HG02973 (cell line): ENCODE results near the gene SIK2.

ENCODE experiments used
- ATAC-seq: cut with Tn5 transposase; IDR thresholded peaks from one replicate; pipeline ENCODE4 v1.9.1; 2021; ENCODE audit warnings: moderate library complexity; ENCODE audit not compliant: unreplicated experiment

SIK2 gene

DNA sequence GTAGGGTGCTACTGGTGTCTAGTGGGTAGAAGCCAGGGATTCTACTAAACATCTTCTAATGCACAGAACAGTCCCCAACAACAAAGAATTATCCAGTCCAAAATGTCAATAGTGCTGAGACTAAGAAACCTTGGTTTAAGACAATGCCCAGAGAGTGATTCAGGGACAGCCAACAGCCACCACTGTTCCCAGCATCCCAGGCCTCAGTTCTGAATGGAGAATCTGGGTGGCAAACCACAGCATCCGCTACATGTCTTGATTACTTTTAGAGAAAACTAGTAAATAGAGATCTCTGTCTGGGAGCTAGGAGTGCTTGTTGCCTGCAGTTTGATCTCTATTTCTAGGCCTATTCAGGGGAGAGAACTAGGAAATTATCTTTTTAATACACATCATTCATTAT, 20.9 kb upstream of the SIK2 start:
- no peak for ATAC-seq

DNA sequence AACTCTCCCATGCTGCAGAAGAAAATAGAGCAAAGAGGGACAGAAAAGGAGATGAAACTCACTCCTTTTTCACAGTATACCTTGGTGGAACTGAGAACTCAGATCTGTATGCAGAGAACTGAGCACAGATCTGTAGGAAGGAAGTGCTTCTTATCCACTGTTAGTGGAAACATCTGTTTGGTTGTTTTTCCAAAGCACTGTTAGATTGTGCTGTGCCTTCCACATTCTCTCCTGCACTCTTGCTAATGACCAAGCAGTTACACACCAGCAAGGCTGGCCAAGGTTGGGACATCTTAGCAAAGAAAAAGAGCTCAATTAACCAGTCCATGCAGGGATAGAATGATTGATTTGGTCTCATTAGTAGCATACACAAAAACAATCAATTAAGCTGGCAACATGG, 20.1 kb upstream of the SIK2 start:
- ATAC-seq = no peak

DNA sequence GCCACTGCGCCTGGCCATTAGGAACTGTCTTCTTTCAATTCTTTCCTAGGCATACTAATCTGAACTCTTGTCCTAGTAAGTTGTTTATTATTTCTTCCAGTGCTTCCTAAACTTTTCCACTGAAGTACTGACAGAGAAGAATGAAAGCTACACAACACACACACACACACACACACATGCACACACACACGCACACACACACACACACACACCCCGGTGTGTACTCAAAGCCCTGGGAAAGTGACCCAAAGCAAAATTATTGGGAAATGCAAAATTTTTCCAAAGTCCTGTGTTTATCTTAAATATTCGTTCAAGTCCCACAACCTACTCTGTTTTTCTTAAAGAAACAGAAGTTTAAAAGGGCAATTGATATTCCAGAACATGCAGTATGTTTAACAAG, 19.4 kb upstream of the SIK2 start:
- ATAC-seq = no peak

DNA sequence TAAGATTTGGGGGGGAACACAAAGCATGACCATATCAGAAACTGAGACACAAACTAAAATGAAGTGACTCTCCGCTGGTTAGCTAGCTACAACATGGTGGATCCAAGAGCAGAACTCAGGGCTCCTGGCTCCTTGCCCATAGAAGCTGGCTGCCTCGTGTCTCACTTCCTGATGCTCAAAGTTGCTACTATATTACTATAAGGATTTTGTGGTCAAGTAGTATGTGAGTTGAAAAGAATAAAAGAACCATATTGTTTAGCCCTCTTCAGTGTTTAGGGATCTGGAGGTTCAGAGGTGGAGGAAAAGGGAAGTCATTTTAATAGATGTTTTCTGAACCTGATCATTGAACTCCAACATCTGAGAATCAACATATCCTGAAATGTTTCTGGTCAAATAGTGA, 16.9 kb upstream of the SIK2 start:
- no peak for ATAC-seq

DNA sequence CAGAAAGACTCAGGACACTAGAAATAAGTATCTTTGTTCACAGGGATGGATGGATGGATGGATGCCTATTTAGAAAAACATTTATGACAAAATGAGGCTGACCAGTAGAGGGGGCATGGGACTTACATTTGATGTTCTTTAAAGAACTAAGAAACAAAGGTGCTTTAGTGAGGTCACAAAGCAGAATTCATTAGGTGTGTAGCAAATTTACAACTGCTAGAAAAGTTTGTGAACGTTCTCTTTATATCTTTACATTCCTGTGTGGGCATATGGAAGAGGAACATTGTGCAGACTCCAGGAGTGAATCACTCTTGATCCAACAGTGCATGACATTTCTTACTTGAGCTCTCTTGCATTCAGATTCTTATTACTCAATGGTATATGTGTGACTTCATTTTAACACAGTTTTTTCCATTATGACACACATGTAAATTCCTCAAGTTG, 15.8 kb upstream of the SIK2 start:
- ATAC-seq = peak; percentile 57

DNA sequence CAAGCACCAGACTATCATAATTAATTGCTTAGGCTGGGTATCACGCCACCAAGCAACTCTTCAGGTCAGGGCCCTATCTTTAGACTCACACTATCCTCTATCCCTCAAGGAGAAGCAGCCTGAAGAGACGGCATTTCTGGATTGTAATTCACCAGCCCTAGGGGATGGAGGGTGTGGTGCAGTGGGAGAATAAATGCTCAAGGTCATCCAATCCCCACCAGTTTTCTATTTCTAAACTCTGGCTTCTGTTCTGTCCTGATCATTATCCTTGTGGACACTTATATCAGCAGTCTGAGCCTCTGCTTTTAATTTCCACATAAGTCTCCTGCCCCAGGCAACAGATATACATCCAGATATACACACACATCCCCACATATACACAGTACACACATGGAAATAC, 13.1 kb upstream of the SIK2 start:
- ATAC-seq = no peak

DNA sequence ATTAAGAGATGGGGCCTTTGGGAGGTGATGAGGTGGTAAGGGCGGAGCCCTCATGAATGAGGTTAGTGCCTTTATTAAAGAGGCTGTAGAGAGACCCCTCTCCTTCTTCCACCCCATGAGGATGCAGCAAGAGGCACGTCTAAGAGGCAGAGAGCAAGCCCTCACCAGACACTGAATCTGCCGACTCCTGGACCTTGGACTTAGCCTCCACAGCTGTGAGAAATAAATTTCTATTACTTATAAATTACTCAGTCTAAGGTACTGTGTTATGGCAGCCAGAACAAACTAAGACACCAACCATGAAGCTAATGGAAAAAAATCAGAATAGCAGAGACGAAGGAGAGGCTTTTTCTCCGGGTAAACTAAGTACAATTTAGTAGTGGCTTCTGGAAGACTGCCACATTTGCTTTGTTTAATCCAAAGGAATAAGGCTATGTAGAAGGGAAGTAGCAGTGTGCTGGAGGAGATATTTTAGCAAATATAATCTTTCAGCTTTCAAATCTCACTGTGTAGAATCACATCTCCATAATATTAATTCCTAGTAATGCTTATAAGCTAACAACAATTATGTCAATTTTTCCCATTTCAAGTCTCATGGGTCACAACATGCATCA, 12.3 kb upstream of the SIK2 start:
- ATAC-seq = no peak

DNA sequence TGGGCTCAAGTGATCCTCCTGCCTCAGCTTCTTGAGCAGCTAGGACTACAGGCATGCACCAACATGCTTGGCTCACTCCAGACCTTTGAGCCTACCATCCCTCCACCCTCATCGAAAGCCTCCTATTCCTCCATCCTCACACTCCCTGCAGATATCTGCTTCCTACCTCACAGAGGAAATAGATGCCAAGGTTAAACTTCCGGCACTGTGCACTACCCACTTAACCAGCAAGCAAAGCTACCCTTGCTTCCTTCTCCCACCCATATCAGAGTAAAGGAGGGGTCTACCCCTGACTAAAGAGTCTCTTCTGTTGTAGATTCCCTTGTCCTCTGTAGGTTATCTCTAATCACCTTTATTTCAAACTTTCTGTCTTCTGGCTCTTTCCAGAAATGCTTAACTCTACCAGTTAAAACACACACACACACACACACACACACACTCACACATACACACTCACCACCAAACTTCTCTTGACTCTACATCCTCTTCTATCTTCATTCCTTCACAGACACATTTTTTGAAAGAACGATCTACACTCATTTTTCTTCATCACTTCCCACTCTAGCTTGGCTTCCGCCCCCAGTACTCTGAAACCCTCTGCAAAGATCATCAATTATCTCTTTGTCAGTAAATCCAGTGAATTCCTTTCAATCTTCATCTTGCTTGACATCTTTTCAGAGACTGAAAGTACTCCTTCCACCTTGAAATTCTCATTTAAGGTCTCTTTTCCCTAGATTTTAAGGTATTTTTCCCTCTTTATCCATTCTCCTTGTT, 10.9 kb upstream of the SIK2 start:
- ATAC-seq = no peak

DNA sequence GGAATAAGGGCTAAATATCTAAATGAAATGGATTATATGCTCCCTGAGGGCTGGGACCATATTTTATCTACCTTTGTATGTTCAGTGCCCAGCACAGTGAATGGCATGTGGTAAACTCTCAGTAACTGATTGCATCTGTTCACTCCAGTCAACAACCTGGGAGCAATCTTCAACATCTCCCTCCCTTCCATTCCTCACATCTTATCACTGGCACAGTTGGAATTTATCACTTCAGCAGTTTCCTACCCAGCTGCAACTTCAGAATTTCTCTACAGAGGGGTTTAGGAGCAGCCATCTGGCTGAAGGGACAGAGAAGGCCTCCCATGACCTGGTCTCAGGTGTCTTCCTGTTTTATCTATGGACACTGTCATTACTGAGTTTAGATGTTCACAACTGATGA, 9.8 kb upstream of the SIK2 start:
- ATAC-seq = no peak

DNA sequence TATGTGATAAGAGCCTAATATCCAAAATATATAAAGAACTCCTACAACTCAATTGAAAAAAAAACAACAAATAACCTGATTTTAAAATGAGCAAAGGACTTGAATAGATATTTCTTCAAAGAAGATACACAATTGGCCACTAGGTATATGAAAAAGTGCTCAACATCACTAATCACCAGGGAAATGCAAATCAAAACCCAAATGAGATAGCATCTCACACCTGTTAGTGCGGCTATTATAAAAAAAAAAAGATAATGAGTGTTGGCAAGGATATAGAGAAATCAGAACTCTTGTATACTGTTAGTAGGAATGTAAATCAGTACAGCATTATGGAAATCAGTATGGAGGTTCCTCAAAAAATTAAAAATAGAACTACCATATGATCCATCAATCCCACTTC, 5.9 kb upstream of the SIK2 start:
- no peak for ATAC-seq

DNA sequence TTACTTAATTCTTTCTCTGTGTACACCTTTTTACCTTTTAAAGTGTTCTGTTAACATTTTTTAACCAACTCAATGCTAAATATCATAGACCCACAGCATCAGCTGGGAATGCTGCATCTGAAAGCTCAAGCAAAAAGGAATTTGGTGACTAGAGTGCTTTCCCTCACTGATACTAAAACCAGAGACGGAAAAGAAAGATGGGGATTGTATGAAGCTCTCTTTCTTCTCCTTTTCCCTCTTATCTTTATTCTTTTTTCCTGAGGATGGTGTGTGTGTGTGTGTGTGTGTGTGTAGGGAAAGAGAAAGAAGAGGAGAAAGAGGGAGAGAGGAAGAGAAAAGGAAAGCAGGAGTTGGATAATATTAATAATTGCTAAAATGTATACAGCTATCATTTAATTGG, 4.1 kb upstream of the SIK2 start:
- no peak for ATAC-seq

DNA sequence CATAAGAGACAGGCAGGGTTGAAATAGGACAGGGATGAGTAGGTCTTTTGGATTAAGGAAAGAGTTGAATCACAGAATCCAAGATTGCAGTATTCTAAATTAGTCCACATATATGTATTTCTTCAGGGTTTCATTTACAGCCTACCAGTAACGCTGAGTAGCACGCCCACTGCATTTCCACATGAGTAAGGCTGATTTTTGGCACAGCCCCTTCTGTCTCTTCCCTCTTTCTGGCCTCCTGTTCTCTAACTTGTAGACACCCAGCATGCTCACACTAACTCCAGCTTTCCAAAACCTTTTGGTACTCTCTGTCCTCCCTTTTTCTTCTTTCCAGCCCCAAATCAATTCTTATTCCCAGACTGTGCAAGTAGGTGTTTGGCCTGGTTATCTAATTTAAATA, 3.7 kb upstream of the SIK2 start:
- ATAC-seq = no peak

DNA sequence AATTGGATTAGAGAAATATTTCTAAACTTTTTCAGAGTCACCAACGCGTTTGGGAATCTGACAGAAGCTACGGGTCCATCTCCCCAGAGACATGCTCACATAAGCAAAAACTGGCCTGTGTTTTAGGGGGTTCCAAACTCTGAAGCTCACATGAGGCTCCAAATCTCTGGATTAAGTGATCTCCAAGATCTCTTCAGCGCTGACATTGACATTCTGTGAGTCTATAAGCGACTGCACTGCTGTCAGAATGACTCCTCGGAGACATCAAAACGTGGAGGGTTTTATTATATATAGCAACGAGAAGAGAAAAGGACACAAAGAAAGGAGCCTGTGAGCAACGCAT, 642 bp upstream of the SIK2 start:
- no peak for ATAC-seq

DNA sequence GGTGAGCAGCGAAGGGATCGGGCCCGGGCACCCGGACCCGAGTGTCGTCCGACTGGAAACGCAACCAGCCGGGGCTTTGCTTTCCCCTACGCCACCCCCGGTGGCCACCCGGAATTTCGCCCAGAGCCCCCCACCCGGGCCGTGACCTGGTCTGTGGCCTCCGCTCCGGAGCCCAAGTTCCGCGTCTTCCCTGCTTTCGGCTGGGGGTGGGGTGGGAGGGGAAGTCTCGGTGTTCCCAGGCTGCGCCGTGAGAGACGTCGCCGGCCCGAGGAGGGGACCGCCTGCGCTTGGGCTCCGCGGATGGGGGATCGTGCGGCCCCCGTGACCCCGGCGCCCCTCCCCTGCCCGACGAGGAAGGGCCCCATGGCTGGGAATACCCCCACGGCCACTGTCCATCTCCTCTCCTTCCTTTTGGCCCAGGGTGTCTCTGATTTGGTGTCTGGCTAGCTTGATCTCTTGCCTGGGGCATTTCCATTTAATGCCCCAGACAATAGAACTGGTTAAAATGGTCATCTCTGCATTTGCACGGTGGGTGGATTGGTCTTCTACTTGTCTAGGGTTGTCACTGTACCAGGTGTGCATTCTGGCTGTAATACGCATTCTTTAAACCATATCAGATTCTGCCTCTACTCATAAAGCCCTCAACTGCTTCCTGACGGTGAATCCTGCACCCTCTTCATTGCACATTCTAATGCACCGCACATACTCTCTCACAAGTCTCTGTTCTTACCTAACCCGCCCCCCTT, 789 bp downstream of the SIK2 start:
- no peak for ATAC-seq

DNA sequence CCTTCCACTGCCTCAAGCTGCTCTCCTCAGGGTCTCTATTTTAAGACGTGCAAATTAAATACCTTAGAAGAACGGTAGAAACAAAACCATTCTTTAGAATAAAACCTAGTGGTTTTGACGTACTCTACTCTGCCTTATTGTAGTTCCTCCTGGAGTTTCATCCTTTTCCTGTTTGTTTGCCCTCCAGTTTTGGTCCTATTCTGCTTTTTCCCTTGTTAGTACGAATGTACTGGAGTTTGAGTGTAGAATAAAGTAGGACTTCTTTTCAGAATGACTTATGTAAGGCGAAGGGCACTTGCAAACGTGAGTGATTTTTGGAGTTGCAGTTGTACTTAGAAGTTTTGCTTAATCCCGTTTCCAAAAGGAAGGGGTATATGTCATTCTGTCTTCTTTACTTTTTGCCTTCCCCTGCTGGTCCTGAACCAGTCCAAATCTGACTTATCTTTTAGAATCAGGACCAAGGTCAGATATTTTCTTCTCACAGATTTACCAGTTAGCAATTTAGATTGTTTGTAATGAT, 1.4 kb downstream of the SIK2 start:
- ATAC-seq = no peak

DNA sequence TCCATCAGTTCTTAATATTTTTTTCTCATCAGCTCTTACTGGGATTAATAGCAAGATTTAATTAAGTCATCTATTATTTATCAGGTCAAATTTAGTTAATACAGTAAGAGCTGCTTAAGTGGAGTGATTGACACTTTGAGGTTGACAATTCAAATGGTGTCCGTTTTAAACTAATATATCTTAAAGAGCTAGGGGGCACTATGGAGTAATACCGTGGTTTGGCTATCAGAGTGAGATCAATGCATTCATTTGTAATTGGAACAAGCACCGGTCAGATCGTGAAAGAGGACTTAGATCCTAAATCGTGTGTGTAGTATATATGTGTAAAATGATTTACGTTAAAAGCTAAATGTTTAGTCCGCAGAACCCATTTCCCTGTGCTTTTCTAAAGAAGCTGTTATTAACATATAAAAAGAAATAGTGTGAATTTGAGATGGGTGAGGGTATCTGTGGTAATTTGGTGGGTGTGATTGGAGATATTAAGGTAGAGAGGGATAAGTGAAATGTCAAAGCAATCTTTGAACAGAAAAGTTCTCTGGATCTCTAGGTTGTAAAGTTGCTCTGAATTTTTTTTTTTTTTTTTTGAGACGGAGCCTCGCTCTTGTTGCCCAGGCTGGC, 2.3 kb downstream of the SIK2 start:
- no peak for ATAC-seq

DNA sequence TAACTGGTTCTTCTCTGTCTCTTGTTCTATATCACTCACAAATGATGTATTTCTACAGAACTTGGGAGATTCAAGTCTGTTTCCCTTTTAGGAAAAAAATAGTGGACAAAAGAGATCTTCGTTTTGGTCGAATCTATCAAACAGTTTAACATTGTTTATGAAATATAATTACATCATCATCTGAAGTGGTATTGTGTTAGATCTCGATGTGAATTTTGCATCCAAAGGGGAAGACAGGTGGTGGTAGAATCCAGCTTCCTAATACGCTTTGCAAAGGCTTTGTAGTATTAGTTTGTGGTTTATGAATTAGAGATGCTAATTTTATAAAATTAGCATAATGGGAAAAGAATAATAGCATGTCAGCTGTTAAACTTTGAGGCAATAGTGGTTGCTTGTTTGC, 3.4 kb downstream of the SIK2 start:
- no peak for ATAC-seq

DNA sequence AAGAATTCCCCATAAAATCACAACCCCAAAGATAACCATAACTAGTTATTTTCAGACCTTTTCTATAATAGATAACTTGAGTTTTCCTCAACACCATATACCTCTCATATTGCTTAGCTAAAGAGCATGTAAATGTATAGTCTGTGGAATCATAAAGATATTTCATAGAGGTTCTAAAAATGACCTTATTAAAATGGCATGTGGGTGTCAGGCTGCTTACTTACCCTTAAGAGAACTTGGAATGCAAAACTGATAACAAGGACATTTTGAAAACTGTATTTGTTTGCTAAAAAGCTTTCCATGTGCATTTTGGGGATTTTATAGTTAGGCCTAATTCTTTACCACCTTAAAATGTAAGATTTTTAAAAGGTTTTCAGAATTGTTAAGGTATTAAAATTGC, 4.7 kb downstream of the SIK2 start:
- ATAC-seq = no peak

DNA sequence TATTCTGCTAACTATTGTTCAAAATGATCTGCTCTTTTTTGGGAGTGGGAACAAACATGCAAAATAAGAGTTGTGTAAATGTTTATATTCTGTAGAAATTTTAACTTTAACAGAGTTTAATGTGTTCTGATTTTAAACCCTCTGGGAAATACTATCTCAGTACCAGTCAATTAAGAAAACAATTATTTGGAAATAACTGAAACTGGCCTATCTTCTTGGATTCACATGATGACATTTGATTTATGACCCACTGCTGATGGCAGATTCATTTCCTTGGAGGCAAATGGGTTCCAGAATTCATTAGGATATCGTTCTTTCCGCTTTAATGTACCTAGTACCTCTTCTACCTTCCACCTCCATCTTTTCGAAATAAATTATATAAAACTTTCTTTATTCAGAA, 5.5 kb downstream of the SIK2 start:
- no peak for ATAC-seq

DNA sequence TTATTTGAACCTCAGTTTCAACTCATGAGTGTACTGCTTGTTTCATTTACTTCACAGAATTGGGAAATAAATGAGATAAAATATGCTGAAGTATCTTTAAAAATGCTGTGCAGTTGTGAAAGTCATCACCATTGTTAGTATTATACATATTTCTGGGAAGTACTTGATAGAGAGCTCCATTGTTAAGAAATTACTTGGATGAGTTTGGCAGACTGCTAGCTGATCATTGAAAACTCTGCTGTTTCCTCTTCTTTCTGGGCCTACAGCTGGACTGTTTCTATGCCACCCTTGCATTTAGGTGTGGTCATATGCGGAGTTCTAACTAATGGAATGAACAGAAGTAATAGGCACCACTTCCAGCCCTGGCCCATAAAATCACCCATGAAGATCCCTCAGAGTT, 10.0 kb downstream of the SIK2 start:
- no peak for ATAC-seq

DNA sequence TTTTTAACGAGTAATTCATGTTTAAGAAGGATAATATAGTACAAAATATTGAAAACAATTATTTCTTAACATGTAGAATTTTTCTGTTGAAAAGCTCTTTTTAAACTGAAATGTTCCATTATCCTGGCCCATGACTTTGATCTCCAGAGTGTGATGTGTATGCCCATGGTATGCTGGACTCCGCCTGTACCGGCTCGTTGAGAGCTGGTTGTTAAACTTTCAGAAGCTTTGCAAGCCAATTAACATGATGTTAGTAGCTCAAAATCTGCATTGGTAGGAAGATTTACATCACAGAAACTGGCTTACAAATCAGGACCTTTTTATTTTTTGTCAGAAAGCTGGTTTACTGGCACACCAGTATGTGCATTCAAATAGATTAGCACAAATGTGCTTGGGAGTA, 15.0 kb downstream of the SIK2 start:
- no peak for ATAC-seq

DNA sequence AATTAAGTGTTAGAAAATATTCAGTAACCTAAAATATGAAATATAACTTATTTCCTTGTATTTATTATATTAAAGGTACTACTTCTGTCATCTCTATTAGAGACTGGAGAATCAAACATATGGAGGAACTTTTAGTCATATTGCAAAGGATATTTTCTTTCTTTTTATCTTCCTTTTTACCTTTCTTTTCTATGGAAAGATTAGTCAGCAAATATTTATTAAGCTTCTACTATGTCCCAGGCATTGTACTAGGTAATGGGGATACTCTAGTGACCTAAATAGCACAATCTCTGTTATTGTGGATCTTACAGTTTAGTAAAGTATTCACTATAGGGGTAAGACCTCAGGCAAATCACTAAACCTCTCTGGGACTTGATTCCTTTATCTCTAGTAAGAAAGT, 18.3 kb downstream of the SIK2 start:
- ATAC-seq = no peak
